Measurements from ENCODE around the gene COL9A2. TPM values are rescaled to one million over a fixed set of nuclear protein-coding genes. Genes with fewer than 3 reads are reported as not detected.
A peak's percentile ranks its signal among the peaks of the same experiment; 100 is the strongest.

Gene COL9A2
- total RNA-seq, 1 donor = 0.86 TPM

DNA sequence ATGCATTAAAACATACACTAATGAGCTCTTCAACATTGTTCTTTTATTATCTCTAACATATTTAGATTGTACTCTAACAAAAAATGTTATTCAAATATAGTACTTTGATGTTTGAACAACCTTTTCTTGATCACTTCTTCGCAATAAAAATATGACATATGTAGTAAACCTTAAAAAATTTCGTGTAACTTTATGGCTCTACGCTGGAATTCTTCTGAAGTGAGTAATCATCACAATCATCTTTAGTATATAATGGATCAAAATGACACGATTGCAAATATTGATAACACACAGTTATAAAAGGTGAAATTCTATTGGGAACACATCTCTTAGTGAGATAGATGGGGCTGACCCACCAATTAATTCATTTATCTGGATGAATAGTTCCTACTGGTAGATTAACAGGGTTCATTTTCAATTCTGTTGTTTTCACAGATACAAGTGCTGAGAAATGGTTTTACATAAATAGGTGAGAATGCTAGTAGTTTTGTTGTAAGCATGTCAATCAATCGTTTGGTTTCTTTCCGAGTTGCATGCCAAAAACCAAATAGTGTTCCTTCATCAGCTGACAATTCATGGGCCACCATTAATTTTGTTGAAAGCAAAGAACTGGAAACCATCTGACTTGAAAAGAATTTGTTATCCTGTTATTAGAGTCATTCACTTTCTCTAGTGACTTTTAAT, 60.5 kb downstream of the COL9A2 start:
- no peak for DNase-seq (ENCODE audit: low read depth)
- no peak for TF ChIP-seq CTCF (IDR thresholded peaks at IDR 0.05; ENCODE audit: insufficient read depth, low read depth, low read length)
- peak overlapping the region; percentile 73 for H3K4me3 ChIP-seq (ENCODE audit: low read depth, low read length)

GRCh38 chr1:40255231-40255630, 61.9 kb downstream of the COL9A2 start:
- TF ChIP-seq CTCF (IDR thresholded peaks at IDR 0.05; ENCODE audit: insufficient read depth, low read depth, low read length) = no peak
- H3K4me3 ChIP-seq (ENCODE audit: low read depth, low read length) = no peak overlapping the region
- no peak for DNase-seq (ENCODE audit: low read depth)

DNA sequence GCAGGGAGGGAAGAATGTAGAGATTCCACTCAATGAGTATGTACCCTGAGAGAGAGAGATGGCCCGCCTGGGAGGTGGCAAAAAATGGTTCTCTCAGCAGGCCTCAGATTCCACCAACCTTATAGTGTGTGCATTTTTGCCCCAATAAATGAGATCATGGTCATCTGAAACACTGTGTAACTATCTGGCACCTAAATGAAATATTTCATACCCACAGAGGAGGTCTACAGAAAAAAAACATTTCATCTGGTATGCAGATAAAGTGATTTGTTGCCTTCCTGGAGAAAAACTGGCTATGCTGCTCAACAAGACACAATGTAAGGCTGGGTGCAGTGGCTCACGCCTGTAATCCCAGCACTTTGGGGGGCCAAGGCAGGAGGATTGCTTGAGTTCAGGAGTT, 64.5 kb downstream of the COL9A2 start:
- no peak overlapping the region for H3K4me3 ChIP-seq (ENCODE audit: low read depth, low read length)
- TF ChIP-seq CTCF (IDR thresholded peaks at IDR 0.05; ENCODE audit: insufficient read depth, low read depth, low read length) = no peak
- DNase-seq (ENCODE audit: low read depth) = no peak

DNA sequence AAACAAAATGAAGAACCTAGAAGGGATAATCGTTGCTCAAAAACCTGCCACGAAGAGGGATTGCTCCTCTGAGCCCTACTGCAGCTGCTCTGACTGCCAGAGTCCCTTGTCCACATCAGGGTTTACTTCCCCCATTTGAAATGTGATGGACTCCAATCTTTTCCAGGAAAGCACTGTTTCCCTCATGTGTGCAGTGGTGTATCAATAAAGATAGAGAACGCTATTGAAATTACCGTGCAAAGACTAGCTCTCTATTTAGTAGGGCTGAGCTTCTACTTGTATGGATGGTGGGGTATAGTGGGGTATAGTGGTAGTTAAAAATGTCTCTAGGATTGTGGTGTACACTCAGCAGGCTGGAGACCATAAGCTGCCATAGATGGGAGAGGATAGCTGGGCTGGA, 65.6 kb downstream of the COL9A2 start:
- no peak for DNase-seq (ENCODE audit: low read depth)
- H3K4me3 ChIP-seq (ENCODE audit: low read depth, low read length) = no peak overlapping the region
- TF ChIP-seq CTCF (IDR thresholded peaks at IDR 0.05; ENCODE audit: insufficient read depth, low read depth, low read length) = no peak

Other genes starting within 250 kb of the COL9A2 start
- 38.3 and 70.8 TPM in 2 replicates for gene PPT1, start 220.0 kb downstream of the COL9A2 start, total RNA-seq
- 20.3 and 26.3 TPM in 2 replicates for gene RLF, start 155.9 kb downstream of the COL9A2 start, total RNA-seq
- gene TMCO2, start 69.3 kb downstream of the COL9A2 start, total RNA-seq = not detected in 2 replicates
- gene ZMPSTE24, start 59.0 kb downstream of the COL9A2 start, total RNA-seq = 74.4 and 110 TPM in 2 replicates
- gene SMAP2, start 56.4 kb upstream of the COL9A2 start, total RNA-seq = 15.8 and 19.4 TPM in 2 replicates
- 3.9 and 5.8 TPM in 2 replicates for gene ZFP69B, start 133.2 kb upstream of the COL9A2 start, total RNA-seq
- 4.5 and 4.7 TPM in 2 replicates for gene ZFP69, start 160.0 kb upstream of the COL9A2 start, total RNA-seq
- 8.2 and 10.6 TPM in 2 replicates for gene EXO5, start 191.5 kb upstream of the COL9A2 start, total RNA-seq
- gene ZNF684, start 214.4 kb upstream of the COL9A2 start, total RNA-seq = 2.9 and 3.5 TPM in 2 replicates